H9 (cell line): ENCODE data around the gene UVSSA. TPM values are rescaled to one million over a fixed set of nuclear protein-coding genes. Genes with fewer than 3 reads are reported as not detected.

Experiments
- DNase-seq: peaks from one replicate; pipeline ENCODE4 v3.0.0-alpha.2; 2017
- H2AFZ ChIP-seq: one replicate; pipeline ENCODE4 v1.6.1; 2013; ENCODE audit warnings: mild to moderate bottlenecking, low read length, control low read depth, moderate library complexity
- H2AK5ac ChIP-seq: 2 replicates; pipeline ENCODE4 v1.6.1; 2013; ENCODE audit warnings: low read length, control low read depth, mixed read lengths; ENCODE audit not compliant: insufficient read length
- H2BK120ac ChIP-seq: one replicate; pipeline ENCODE4 v1.6.1; 2013; ENCODE audit warnings: low read depth, mild to moderate bottlenecking, low read length, control low read depth, inconsistent platforms; ENCODE audit not compliant: poor library complexity, severe bottlenecking
- H2BK12ac ChIP-seq: 2 replicates; pipeline ENCODE4 v1.6.1; 2013; ENCODE audit warnings: low read length, control low read depth, mixed read lengths, low read depth; ENCODE audit not compliant: insufficient read length
- H2BK15ac ChIP-seq: 2 replicates; pipeline ENCODE4 v1.6.1; 2013; ENCODE audit warnings: low read depth, low read length, control low read depth
- H2BK20ac ChIP-seq: one replicate; pipeline ENCODE4 v1.6.1; 2013; ENCODE audit warnings: low read depth, mild to moderate bottlenecking, low read length, control low read depth, inconsistent platforms; ENCODE audit not compliant: poor library complexity, severe bottlenecking
- H2BK5ac ChIP-seq: 2 replicates; pipeline ENCODE4 v1.6.1; 2013; ENCODE audit warnings: low read length, control low read depth, mixed read lengths; ENCODE audit not compliant: insufficient read length
- H3K14ac ChIP-seq: 2 replicates; pipeline ENCODE4 v1.6.1; 2013; ENCODE audit warnings: low read length, control low read depth; ENCODE audit not compliant: insufficient read depth
- H3K18ac ChIP-seq: 2 replicates; pipeline ENCODE4 v1.6.1; 2013; ENCODE audit warnings: low read depth, mild to moderate bottlenecking, mixed read lengths, low read length, control low read depth; ENCODE audit not compliant: insufficient read length
- H3K23ac ChIP-seq: 2 replicates; pipeline ENCODE4 v1.6.1; 2013; ENCODE audit warnings: low read length, control low read depth, mixed read lengths, low read depth; ENCODE audit not compliant: insufficient read length
- H3K23me2 ChIP-seq: 2 replicates; pipeline ENCODE4 v1.6.1; 2013; ENCODE audit warnings: low read depth, mild to moderate bottlenecking, mixed read lengths, low read length, control low read depth; ENCODE audit not compliant: insufficient read length, poor library complexity, severe bottlenecking
- H3K27ac ChIP-seq: 2 replicates; pipeline ENCODE4 v1.5.1; 2013; ENCODE audit warnings: low read length, control low read depth, mixed read lengths, low read depth; ENCODE audit not compliant: insufficient read length
- H3K27me3 ChIP-seq: 2 replicates; pipeline ENCODE4 v1.6.1; 2013; ENCODE audit warnings: low read length, control low read depth, inconsistent platforms; ENCODE audit not compliant: insufficient read depth
- H3K4ac ChIP-seq: 2 replicates; pipeline ENCODE4 v1.6.1; 2013; ENCODE audit warnings: low read depth, mild to moderate bottlenecking, control low read depth, inconsistent platforms, low read length, moderate library complexity
- H3K4me1 ChIP-seq: 2 replicates; pipeline ENCODE4 v1.6.1; 2013; ENCODE audit warnings: low read length, control low read depth, inconsistent platforms; ENCODE audit not compliant: insufficient read depth
- H3K4me2 ChIP-seq: 2 replicates; pipeline ENCODE4 v1.6.1; 2013; ENCODE audit warnings: low read length, control low read depth, mixed read lengths; ENCODE audit not compliant: insufficient read length, insufficient read depth
- H3K56ac ChIP-seq: 2 replicates; pipeline ENCODE4 v1.6.1; 2013; ENCODE audit warnings: low read depth, mild to moderate bottlenecking, mixed read lengths, low read length, control low read depth; ENCODE audit not compliant: insufficient read length
- H3K79me1 ChIP-seq: 2 replicates; pipeline ENCODE4 v1.6.1; 2013; ENCODE audit warnings: low read depth, mild to moderate bottlenecking, moderate library complexity, low read length, control low read depth, inconsistent platforms; ENCODE audit not compliant: insufficient read depth, poor library complexity, severe bottlenecking
- H3K79me2 ChIP-seq: 2 replicates; pipeline ENCODE4 v1.6.1; 2013; ENCODE audit warnings: low read length, control low read depth, inconsistent platforms; ENCODE audit not compliant: insufficient read depth
- H3K9ac ChIP-seq: 2 replicates; pipeline ENCODE4 v1.6.1; 2013; ENCODE audit warnings: low read length, control low read depth, mixed read lengths; ENCODE audit not compliant: insufficient read length; ENCODE audit errors: extremely low read depth
- H3K9me3 ChIP-seq: one replicate; pipeline ENCODE4 v1.6.1; 2013; ENCODE audit warnings: low read depth, low read length, inconsistent platforms; ENCODE audit not compliant: control insufficient read depth
- H3T11ph ChIP-seq: one replicate; pipeline ENCODE4 v1.6.1; 2013; ENCODE audit warnings: mild to moderate bottlenecking, low read length, control low read depth, inconsistent platforms
- H4K20me1 ChIP-seq: one replicate; pipeline ENCODE4 v1.6.1; 2013; ENCODE audit not compliant: control insufficient read depth, insufficient read length, insufficient read depth
- H4K5ac ChIP-seq: 2 replicates; pipeline ENCODE4 v1.6.1; 2013; ENCODE audit warnings: low read depth, mild to moderate bottlenecking, mixed read lengths, low read length, control low read depth; ENCODE audit not compliant: insufficient read length
- H4K8ac ChIP-seq: replicated peaks from 2 replicates; pipeline ENCODE4 v1.6.1; 2013; ENCODE audit warnings: low read length, control low read depth, mixed read lengths, low read depth; ENCODE audit not compliant: insufficient read length
- H4K91ac ChIP-seq: 2 replicates; pipeline ENCODE4 v1.6.1; 2013; ENCODE audit warnings: low read depth, mild to moderate bottlenecking, moderate library complexity, mixed read lengths, low read length, control low read depth; ENCODE audit not compliant: insufficient read length
- H3K27ac Mint-ChIP-seq, 3 experiments: 2 replicates in 2 of 3; 3 replicates in 1 of 3; pipeline ENCODE4 v1.8.0; 2020 to 2021; ENCODE audit warnings: mixed read lengths in 3 of 3, mild to moderate bottlenecking in 1 of 3, moderate library complexity in 1 of 3
- H3K27me3 Mint-ChIP-seq: 2 replicates; pipeline ENCODE4 v1.8.0; 2021; ENCODE audit warnings: low read depth, mild to moderate bottlenecking, moderate library complexity, mixed read lengths
- H3K36me3 Mint-ChIP-seq, 3 experiments: 2 replicates in 2 of 3; 3 replicates in 1 of 3; pipeline ENCODE4 v1.8.0; 2020 to 2021; ENCODE audit warnings: low read depth in 3 of 3, mixed read lengths in 3 of 3; ENCODE audit not compliant: insufficient read depth in 1 of 3
- H3K4me1 Mint-ChIP-seq, 2 experiments: 2 replicates each; pipeline ENCODE4 v1.8.0; 2020; ENCODE audit warnings: mixed read lengths in 2 of 2
- H3K4me3 Mint-ChIP-seq, 2 experiments: 2 replicates in 1 of 2; 3 replicates in 1 of 2; pipeline ENCODE4 v1.8.0; 2020 to 2021; ENCODE audit warnings: mild to moderate bottlenecking in 2 of 2, mixed read lengths in 2 of 2, moderate library complexity in 1 of 2
- H3K9me3 Mint-ChIP-seq, 2 experiments: 2 replicates in 1 of 2; 3 replicates in 1 of 2; pipeline ENCODE4 v1.8.0; 2020; ENCODE audit warnings: mild to moderate bottlenecking in 2 of 2, mixed read lengths in 2 of 2, moderate library complexity in 1 of 2
- CTCF ChIP-seq: fragments of 200-600 bp; sonication (generic); conservative IDR thresholded peaks from 3 replicates; pipeline ENCODE4 v1.8.0; 2021; ENCODE audit warnings: antibody characterized with exemption, mild to moderate bottlenecking
- WGBS: extraction: QIAGEN DNeasy Blood & Tissue Kit; methylation state at CpG from one replicate; pipeline ENCODE4 v1.1.7; 2013; ENCODE audit warnings: missing lambda C conversion rate, low lambda C conversion rate, mixed read lengths; ENCODE audit not compliant: insufficient read length; ENCODE audit errors: extremely low coverage; 5-methylcytosine and 5-hydroxymethylcytosine counted together
- total RNA-seq: library from RNA; stranded (reverse); gene quantifications from 2 replicates; pipeline ENCODE4 v1.2.1, GENCODE V29; 2021

The UVSSA gene
- total RNA-seq, 1 experiment from 2014 or later, result 15.9 TPM

GRCh38 chr4:1342003-1342402, 5.0 kb upstream of the UVSSA start:
- H3K36me3 Mint-ChIP-seq, result peaks cover 26 to 51% (median 47%) of the 10 kb centered on the region in 3 experiments
- TF ChIP-seq CTCF, result no peak
- Histone ChIP-seq H4K20me1 (peaks cover 2% of the 10 kb centered on the region), H4K8ac (no peak overlapping the region), H3K4me1 (no peaks in the 10 kb centered on the region), H2BK12ac (no peak overlapping the region), H3K79me1 (no peaks in the 10 kb centered on the region), H3K23ac (no peak overlapping the region), H2BK120ac (no peak overlapping the region), H2BK5ac (no peak overlapping the region), H3K18ac (no peak overlapping the region), H3K9ac (no peak overlapping the region), H3K27me3 (no peaks in the 10 kb centered on the region), H3K14ac (no peak overlapping the region), H3K79me2 (no peaks in the 10 kb centered on the region), H3K23me2 (peaks cover 6% of the 10 kb centered on the region), H3K27ac (no peak overlapping the region), H3T11ph (no peak overlapping the region), H3K4me2 (no peak overlapping the region), H2AFZ (no peak overlapping the region), H3K9me3 (no peaks in the 10 kb centered on the region), H4K91ac (no peak overlapping the region), H2AK5ac (no peak overlapping the region), H2BK20ac (no peak overlapping the region), H2BK15ac (no peak overlapping the region), H3K4ac (no peak overlapping the region), H3K56ac (no peak overlapping the region), H4K5ac (no peak overlapping the region)
- H3K4me3 Mint-ChIP-seq, result no peak overlapping the region
- H3K27me3 Mint-ChIP-seq, result no peaks in the 10 kb centered on the region; the same call in 1 of the 2 replicates
- H3K27ac Mint-ChIP-seq, result no peak overlapping the region
- H3K9me3 Mint-ChIP-seq, result peaks cover 0 to 4% of the 10 kb centered on the region in 2 experiments; a peak in 1 of 5 replicates
- WGBS, result no CpG with 5 or more reads among the region's 1 CpG
- H3K4me1 Mint-ChIP-seq, result peaks cover 11 to 12% of the 10 kb centered on the region in 2 experiments
- DNase-seq, result no peak
